Brain pericyte (primary cell): ENCODE measurements around the gene HSPA1A.

Experiments
- DNase-seq: peaks from one replicate; pipeline ENCODE4 v3.0.0-alpha.2; 2012; ENCODE audit warnings: low read depth, low spot score

Gene HSPA1A

DNA sequence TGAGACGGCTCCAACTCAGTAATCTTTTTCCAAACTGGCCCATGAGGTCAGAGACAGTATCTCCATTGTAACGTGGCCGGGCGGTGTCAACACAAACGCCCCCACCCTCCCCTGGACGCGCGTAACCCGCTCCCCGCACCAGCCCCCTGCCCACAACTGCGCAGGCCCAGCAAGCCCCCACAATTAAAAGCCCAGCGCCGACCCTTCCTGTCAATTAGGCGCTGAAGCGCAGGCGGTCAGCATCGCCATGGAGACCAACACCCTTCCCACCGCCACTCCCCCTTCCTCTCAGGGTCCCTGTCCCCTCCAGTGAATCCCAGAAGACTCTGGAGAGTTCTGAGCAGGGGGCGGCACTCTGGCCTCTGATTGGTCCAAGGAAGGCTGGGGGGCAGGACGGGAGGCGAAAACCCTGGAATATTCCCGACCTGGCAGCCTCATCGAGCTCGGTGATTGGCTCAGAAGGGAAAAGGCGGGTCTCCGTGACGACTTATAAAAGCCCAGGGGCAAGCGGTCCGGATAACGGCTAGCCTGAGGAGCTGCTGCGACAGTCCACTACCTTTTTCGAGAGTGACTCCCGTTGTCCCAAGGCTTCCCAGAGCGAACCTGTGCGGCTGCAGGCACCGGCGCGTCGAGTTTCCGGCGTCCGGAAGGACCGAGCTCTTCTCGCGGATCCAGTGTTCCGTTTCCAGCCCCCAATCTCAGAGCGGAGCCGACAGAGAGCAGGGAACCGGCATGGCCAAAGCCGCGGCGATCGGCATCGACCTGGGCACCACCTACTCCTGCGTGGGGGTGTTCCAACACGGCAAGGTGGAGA is at the start of gene HSPA1A, which contains the start of gene HSPA1L:
TSS of gene HSPA1A (plus strand) at position 519 of the 814 bp plus-strand sequence. CDS start at position 733, 214 bp downstream.
TSS of gene HSPA1L (minus strand) at position 259 of the 814 bp plus-strand sequence. CDS start 3,311 bp downstream, outside the sequence.
- DNase-seq, result peak; percentile 79

DNA sequence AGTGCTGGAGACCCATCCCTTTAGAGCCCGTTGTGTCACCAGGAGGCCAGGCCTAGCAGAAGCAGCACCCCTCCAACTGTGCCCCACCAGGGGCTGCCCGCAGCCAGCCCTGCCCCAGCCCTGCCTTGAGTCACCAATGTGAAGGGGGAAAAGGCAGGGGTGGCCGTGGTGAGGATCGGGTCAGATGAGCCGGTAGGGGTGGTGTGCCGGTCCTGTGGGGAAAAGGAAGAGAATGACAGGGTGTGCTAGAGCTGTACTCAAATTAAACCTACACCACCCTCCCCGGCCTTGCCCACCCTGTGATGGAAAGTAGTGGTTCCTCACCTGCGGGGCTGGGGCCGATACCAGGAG is 49.8 kb upstream of the HSPA1A start:
- no peak for DNase-seq

DNA sequence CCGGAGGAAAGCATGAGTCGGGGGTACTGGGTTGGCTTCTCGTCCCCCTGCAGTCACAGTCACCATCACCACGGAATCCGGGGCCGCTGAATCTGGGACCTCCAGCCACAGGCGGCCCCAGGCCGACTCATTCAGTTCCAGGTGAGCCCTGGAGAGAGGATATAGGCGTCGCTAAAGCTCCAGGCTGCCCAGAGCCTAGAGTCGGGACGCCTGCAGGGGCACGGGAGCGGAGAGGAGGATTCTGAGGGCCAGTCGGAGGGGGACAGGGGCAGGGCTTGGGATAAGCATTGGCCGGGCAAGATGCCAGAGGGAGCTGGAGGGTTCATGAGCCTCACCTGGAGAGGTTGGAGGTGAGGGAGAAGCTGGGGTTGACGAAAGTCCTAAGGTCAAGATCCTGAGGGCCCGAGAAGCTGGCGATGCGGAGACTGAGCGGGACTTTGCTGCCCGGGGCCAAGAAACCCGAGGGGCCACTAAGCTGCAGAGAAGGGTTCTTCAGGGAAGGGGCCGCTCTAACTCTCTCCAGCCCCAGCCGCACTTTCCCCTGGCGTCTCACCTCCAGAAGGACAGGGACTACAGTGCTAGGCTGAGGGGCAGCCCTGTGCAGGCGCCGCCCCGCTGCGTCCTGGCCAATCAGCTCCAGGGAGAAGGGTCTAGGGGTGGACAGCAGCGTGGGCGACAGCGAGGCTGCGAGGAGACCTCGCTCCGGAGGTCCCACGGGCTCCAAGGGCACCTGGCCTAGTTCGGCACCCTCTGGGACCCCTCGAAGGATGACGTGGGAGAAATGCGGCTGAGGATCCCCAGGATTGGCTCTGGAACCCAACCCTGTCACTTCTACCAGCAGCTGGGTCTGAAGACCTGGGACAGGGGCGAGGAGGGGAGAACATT is 49.2 kb upstream of the HSPA1A start:
- DNase-seq, result no peak

DNA sequence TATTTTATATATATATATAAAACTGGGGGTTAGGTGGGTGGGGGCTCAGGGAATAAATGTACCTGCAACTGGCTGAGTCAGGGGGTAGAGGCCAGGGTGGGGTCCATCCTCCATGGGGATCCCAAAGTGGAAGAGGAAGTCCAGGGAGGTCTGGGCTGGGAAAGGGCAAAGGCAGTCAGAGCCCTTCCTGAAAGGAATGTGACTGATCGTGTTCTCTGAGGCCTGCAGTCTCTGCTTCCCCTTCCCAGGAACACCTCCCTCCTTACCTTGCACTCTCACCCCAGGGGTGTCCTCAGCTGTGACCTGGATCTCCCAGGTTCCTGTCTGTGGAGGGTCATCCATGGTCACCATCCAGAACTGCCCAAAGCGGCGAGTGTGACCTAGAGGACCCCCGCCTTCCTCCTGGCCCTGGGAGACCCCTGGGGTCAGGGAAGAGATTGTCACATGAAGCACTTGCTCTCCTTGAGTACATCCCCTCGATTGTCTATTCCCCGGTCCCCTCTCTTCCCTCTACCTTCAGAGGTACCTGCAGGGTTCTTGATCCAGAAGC is 48.2 kb upstream of the HSPA1A start:
- no peak for DNase-seq

DNA sequence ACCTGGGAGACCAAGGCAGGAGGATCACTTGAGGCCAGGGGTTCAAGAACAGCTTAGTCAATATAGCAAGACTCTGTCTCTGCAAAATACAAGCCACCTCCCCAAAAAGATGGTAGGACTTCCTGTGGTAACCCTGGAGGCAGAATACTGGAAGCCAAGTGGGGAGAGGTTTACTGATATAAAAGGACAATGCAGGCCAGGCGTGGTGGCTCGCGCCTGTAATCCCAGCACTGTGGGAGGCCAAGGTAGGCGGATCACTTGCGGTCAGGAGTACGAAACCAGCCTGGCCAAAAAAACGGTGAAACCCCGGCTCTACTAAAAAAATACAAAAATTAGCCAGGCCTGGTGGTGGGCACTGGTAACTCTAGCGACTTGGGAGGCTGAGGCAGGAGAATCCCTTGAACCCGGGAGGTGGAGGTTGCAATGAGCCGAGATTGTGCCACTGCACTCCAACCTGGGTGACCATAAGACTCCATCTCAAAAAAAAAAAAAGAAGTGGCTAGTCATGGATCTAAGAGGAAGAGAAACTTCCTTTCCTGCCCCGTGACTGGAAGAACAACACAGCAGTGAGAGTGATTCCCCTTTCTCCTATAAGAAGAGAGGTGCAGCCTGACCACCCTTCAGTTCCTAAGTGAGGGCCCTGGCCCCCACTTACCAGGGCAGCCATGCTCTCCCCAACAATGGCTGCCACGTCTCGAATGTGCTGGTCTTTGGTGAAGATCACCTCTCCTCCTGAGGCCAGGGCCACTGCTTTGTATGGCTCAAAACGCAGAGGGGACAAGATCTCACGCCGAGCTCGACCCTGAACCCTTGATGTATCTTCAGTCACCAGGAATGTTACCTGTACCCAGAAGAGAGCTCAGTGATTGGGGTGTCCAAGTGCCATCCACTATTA is 46.7 kb upstream of the HSPA1A start:
- DNase-seq, result no peak

DNA sequence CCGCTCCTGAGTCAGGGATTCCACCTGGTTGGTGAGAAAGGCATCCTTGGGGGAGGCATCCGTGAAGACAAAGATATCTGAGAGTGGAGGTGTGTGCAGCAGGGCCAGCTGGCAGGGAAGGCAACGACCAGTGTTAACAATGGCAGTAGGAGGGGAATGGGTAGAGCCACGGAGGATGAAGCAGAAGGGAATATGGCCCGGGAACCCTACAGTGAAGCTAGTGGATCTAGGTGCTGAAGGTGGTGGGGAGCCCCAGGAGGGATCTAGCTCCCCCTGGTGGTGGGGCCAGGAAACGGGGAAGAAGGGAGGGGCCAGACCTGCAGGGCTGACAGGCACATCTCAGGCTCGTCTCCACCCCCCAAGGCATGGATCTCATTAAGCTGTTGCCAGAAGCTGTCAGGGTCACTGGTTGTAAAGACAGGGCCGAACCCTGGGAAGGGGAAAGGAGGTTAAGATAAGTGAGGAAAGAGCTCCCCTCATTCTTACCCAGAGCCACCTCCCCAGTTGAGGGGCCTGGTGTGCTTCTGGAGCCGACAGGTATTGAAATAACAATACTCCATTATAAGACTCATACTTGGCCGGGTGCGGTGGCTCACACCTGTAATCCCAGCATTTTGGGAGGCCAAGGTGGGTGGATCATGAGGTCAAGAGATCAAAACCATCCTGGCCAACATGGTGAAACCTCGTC is 45.5 kb upstream of the HSPA1A start:
- no peak for DNase-seq

DNA sequence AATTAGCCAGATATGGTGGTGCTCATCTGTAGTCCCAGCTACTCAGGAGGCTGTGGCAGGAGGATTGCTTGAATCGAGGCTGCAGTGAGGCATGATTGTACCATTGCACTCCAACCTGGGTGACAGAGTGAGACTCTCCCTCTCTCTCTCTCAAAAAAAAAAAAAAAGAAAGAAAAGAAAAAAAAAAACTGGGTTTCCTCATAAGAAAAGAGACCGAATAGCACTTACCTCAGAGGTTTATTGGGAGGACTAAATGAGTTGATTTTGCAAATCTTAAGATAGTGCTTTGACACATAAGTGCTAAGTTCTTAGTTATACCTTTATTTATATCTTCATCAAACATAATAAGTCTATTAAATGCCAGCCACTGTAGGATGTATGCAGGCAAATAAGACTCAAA is 44.5 kb upstream of the HSPA1A start:
- no peak for DNase-seq

DNA sequence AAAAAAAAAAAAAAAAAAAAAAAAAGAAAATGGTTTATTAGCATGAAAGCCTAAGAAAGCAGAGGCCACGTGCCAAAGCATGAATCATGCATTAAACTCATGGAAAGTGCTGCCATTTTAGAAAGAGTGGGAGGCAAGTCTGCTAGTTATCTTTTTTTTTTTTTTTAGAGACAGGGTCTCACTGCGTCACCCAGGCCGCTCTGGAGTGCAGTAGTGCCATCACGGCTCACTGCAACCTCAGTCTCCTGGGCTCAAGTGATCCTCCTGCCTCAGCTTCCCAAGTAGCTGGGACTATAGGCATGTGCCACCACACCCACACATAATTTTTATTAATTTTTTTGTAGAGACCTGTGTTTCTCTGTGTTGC is 43.4 kb upstream of the HSPA1A start:
- DNase-seq, result no peak

DNA sequence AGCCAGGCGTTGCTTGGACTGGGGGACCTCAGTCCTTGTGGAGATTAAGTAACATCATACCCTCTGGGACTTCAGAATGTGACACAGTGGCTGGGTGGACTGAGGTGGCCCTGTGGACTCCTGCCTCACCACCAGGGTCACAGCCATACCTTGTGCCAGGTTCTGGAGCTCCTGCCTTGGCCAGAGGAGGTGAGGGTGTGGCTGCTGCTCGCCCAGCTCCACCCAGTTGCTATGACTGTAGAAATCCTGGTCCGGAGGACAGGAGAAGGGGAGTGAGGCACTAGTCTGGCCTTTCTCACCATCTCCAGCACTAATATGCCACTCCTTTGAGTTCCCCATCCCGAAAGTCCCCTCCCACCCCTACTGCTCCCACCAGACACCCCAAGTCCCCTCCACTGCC is 40.2 kb upstream of the HSPA1A start:
- DNase-seq, result no peak

DNA sequence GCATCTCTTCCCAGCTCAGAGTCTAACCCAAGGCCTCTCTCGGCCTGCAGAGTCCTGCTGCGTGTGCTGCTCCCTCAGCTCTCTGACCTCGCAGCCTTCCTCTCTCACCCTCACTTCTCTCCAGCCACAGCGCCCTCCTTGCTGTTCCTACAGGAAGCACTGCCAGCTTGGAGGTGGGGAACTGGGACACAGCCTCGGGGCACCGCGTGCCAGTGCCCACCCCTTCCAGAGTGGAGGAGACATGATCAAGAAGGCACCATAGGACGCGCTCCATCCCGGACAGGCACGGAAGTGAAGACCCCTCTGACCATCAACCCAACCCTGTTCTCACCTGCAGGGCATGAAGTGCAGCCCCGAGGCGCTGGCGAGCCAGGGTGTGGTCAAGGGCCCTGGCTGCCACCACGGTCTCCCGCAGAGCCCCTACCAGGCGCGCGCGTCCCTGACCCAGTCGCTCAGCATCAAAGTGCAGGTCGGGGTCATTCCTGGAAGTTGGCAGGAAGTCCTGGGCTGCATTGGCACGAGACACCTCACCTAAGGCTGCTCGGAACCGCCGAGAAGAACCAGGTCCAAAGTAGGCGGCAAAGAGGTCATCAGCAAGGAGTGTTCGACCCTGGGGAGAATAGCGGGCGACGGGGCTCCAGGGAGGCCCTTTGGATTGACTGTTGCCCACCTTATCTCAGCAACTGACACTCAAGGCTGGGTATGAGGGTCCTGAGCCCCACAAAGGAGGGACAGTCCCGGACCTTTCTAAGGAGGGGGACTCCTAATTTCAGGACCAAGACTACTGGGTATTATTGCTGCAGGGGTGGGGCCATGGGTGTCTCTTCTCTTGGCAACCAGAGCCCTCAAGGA is 39.5 kb upstream of the HSPA1A start:
- DNase-seq, result no peak

DNA sequence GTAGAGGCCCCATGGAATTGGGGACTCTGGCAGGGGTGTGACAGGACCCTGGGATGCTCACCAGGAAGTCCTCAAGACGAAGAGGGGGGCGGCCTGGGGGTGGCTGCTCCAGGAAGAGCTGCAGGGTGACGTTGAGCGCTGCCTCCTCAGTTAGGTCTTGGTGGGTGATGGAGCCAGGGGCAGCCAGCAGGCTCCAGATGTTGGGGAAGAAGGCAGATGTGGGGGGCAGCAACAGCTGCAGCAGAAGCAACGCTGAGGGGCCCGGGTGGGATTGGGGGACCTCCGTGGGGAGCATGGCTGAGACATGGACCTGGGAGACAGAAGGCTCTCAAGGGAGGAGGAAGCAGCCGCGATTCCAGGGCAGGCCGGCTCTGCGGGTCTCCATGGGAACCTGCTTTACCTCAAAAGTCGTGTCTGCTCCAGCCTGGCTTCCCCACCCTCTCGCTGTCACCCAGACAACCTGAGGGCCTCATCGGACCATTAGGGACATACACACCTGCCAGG is 38.8 kb upstream of the HSPA1A start:
- DNase-seq, result no peak

DNA sequence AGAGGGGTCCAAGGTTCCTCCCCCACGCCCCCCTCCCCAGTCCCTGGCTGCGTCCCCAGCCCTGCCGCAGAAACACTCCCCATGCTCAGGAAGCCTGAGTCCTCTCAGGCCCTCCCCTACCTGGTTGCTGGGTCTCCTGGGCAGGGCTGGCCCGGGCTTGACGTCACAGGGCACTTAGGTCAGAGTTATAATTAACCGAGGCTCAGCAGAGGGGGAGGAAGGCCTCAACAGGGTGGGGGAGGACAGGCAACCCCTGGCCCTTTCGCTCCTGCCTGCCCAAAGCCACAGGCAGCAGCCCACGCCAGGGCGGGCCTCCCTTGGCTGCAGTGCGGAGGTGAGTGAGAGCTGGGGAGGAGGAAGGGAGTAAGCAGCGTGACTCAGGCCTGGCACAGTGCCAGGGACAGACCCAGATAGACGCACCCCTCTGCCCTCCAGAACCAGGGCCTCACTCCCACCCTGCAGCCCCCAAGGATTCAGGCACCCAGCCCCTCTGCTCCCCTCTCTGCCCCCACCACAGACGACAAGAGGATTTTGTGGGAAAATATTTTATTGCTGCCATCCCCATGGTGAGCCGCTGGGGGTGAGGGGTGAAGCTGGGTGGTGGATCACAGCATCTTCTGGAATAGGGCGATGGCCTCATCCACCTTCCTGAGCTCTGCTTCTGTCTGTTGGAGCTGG is 38.2 kb upstream of the HSPA1A start, which contains the start of gene VWA7:
TSS of gene VWA7 (minus strand) at position 340 of the 678 bp plus-strand sequence. CDS start 549 bp downstream, outside the sequence.
- DNase-seq, result no peak

DNA sequence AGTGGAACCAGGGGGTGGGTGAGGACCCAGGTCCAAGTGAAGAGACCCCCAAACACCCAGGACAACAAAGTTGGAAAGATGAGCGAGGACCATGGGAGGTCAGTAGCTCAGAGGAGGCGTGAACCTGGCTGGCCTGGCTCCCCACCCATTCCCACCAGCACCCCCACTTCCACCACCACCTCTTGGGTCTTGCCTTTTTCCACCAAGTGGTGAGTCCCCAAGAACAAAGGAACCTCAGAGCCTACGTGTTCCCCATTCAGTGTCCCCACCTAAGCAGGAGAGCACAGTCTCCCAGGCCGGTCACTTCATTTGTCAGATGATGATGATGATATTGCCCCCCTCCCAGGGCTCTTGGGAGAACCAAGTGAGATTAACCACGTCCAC is 37.7 kb upstream of the HSPA1A start:
- DNase-seq, result no peak

DNA sequence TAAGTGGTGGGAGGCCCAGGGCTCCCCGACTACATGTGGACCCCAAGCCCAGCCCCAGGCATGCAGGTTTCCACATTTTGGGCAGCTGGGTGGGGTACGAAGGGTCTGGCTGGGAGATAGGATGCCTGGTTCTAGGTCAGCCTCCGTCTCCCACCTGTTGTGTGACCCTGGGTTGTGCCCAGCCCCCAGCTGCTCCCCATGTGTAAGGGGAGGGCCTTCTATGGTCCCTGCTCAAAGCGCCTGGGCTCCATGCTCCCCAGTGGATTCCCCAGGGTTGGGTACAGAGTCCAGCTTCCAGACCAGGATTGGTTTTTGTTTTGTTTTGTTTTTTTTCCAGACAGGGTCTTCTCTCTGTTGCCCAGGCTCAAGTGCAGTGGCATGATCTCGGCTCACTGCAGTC is 37.1 kb upstream of the HSPA1A start:
- DNase-seq, result no peak

DNA sequence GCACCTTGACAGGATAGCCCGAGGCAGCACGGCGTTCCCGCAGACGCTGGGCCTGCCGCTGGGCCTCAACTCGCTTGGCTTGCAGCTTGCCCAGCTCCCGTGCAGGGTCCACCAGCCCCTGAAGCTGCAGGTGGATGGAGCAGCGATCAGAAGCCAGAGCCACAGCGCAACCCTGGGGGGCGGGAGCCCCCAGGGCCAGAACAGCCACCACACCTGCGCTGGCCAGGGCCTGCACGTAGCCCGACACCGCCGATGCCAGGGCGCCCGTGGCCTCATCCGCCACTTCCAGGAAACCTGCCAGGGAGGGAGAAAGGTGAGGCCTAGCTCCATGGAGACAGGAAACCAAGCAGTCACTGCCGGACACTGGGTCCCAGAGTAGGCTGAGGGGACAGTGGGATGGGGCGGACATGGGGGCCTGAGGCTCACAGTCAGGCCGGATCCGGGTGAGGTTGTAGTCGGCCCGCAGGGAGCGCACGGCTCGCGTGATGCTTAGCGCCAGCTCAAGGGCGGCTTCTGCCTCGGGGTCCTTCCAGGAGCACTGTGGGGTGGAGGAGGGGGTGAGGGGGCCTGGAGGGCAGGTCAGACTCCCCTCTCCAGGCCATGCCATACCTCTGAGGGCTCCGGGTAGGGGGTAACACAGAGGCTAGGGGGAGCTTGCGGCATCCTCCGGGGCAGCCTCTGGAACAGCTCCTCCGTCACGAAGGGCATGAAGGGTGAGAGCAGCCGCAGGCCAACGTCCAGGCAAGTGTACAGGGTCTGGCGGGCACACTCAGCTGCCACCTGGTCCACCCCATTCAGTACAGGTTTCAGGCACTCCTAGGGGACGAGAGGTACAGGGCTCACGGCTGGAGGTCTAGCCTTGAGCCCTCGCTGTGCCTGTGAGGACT is 36.1 kb upstream of the HSPA1A start:
- DNase-seq, result no peak

DNA sequence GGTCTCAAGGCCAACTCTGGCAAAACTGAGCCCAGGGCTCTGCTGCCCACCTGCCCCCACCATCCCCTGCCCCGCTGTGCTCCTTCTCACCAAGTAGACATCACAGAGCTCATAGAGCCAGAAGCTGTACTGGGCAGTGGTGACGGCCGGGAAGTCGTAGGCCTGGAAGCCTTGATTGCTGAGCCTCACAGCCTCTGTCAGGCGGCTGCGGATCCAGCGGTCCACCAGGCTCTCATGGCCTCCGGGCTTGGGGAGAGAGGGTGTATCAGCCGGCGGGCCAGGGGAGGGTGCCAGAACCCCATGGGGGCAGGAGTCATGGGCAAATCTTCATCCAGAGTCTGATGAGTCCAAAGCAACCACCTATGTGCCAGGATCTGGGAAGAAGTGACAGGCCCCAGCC is 35.4 kb upstream of the HSPA1A start:
- DNase-seq, result no peak

DNA sequence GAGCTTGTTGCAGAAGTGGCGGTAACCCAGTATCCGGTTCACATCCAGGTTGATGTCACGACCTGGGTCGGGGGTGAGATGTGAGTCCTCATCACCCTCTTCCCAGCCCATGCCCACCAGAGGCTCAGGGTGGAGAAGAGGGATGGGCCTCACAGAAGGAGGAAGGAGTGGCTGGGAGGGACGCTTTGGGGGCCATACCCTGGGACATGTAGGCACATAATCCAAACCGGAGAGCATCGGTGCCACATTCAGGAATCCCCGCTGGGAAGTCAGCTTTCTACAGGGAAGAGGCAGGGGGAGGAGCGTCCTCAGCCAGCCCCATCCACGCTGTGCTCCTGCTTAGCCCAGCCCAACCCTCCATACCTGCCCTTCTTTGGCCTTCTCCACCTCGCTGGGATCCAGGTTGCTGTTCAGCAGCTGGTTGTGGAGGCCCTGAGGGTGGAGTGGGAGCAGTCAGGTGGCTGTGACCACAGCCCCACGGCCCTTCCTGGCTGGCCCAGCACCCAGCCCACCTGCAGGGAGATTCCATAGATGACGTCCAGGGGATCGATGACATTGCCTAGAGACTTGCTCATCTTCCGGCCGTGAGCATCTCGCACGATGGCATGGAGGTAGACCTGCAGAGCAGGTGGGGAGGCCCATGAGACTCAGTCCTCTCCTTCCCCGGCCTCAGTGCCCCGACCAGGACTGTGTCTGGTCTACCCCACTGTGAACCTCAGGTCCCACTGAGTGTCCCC is 34.7 kb upstream of the HSPA1A start:
- no peak for DNase-seq
